GM23338 (cell line): ENCODE measurements around the gene KLHL28. TPM values are rescaled to one million over a fixed set of nuclear protein-coding genes. Genes with fewer than 3 reads are reported as not detected.

Experiments
- ATAC-seq: fragments of 200-7000 bp; cut with Tn5 transposase; 3 replicates; pipeline ENCODE4 v1.9.1; 2020
- DNase-seq: peaks from one replicate; pipeline ENCODE4 v3.0.0-alpha.2; 2015; ENCODE audit warnings: low spot score
- H2AFZ ChIP-seq: fragments of 200-600 bp; sonication (generic); 2 replicates; pipeline ENCODE4 v1.8.0; 2016; ENCODE audit warnings: antibody characterized with exemption, mild to moderate bottlenecking, moderate library complexity
- H3F3A ChIP-seq: fragments of 200-600 bp; sonication (generic); replicated peaks from 2 replicates; pipeline ENCODE4 v1.8.0; 2017; ENCODE audit warnings: antibody characterized with exemption, mixed run types, low read depth
- H3K27ac ChIP-seq: fragments of 200-600 bp; sonication (generic); 2 replicates; pipeline ENCODE4 v1.6.1; 2016; ENCODE audit warnings: low read depth
- H3K27me3 ChIP-seq: fragments of 200-600 bp; sonication (generic); 2 replicates; pipeline ENCODE4 v1.8.0; 2016; ENCODE audit warnings: mild to moderate bottlenecking, mixed run types, moderate library complexity; ENCODE audit not compliant: insufficient read depth
- H3K36me3 ChIP-seq: fragments of 200-600 bp; sonication (generic); 2 replicates; pipeline ENCODE4 v1.8.0; 2016; ENCODE audit warnings: mild to moderate bottlenecking; ENCODE audit not compliant: insufficient read depth
- H3K4me1 ChIP-seq: fragments of 200-600 bp; sonication (generic); 2 replicates; pipeline ENCODE4 v1.8.0; 2016; ENCODE audit warnings: mild to moderate bottlenecking, moderate library complexity; ENCODE audit not compliant: insufficient read depth
- H3K4me2 ChIP-seq: fragments of 200-600 bp; sonication (generic); 2 replicates; pipeline ENCODE4 v1.7.1; 2017; ENCODE audit warnings: mixed run types
- H3K4me3 ChIP-seq: fragments of 200-600 bp; sonication (generic); 2 replicates; pipeline ENCODE4 v1.6.1; 2016; ENCODE audit warnings: mixed run types
- H3K79me2 ChIP-seq: fragments of 200-600 bp; sonication (generic); replicated peaks from 2 replicates; pipeline ENCODE4 v1.8.0; 2017; ENCODE audit warnings: mild to moderate bottlenecking; ENCODE audit not compliant: insufficient read depth
- H3K9me2 ChIP-seq: fragments of 200-600 bp; sonication (generic); 2 replicates; pipeline ENCODE4 v1.8.0; 2017; ENCODE audit not compliant: insufficient read depth
- H4K20me1 ChIP-seq: fragments of 200-600 bp; sonication (generic); replicated peaks from 2 replicates; pipeline ENCODE4 v1.8.0; 2017; ENCODE audit warnings: mild to moderate bottlenecking; ENCODE audit not compliant: insufficient read depth
- H3K27ac Mint-ChIP-seq: 2 replicates; pipeline ENCODE4 v1.8.0; 2020; ENCODE audit warnings: inconsistent platforms, mild to moderate bottlenecking, moderate library complexity, mixed read lengths
- H3K27me3 Mint-ChIP-seq: 3 replicates; pipeline ENCODE4 v1.8.0; 2022; ENCODE audit warnings: low read depth, mild to moderate bottlenecking, moderate library complexity, mixed read lengths, inconsistent platforms; ENCODE audit not compliant: insufficient read depth, poor library complexity
- H3K36me3 Mint-ChIP-seq: 3 replicates; pipeline ENCODE4 v1.8.0; 2021; ENCODE audit warnings: low read depth, mild to moderate bottlenecking, inconsistent platforms, moderate library complexity, mixed read lengths
- H3K4me1 Mint-ChIP-seq: 3 replicates; pipeline ENCODE4 v1.8.0; 2020; ENCODE audit warnings: mild to moderate bottlenecking, inconsistent platforms, mixed read lengths
- H3K4me3 Mint-ChIP-seq: 3 replicates; pipeline ENCODE4 v1.8.0; 2021; ENCODE audit warnings: moderate library complexity, mild to moderate bottlenecking, inconsistent platforms, mixed read lengths
- H3K9me3 Mint-ChIP-seq: 3 replicates; pipeline ENCODE4 v1.8.0; 2020; ENCODE audit warnings: moderate library complexity, mild to moderate bottlenecking, inconsistent platforms, mixed read lengths
- CREB1 ChIP-seq: fragments of 250-450 bp; sonication (Bioruptor Pico); IDR thresholded peaks from 2 replicates; pipeline ENCODE4 v1.5.0; 2020; ENCODE audit warnings: low read depth, mild to moderate bottlenecking, moderate library complexity
- CTCF ChIP-seq, 2 experiments: fragments of 200-600 bp in 1 of 2; sonication (generic) in 1 of 2; conservative IDR thresholded peaks; 2 replicates each; pipeline versions ENCODE4 v1.5.1 to v1.6.1; 2016 to 2017; ENCODE audit warnings: antibody characterized with exemption in 2 of 2, low read depth in 2 of 2, mild to moderate bottlenecking in 2 of 2, moderate library complexity in 1 of 2
- ETS1 ChIP-seq: IDR thresholded peaks from 2 replicates; pipeline ENCODE4 v1.6.1; 2016; ENCODE audit warnings: antibody characterized with exemption
- EZH2 ChIP-seq: fragments of 200-600 bp; sonication (generic); IDR thresholded peaks from one replicate; pipeline ENCODE4 v1.8.0; 2017; ENCODE audit warnings: antibody characterized with exemption, mild to moderate bottlenecking, low read depth; ENCODE audit not compliant: unreplicated experiment
- EZH2phosphoT487 ChIP-seq: fragments of 200-600 bp; sonication (generic); IDR thresholded peaks from one replicate; pipeline ENCODE4 v1.8.1; 2018; ENCODE audit warnings: antibody characterized with exemption; ENCODE audit not compliant: unreplicated experiment
- JUNB ChIP-seq: IDR thresholded peaks from one replicate; pipeline ENCODE4 v1.6.1; 2016; ENCODE audit warnings: antibody characterized with exemption; ENCODE audit not compliant: unreplicated experiment
- NANOG ChIP-seq: IDR thresholded peaks from 2 replicates; pipeline ENCODE4 v1.6.1; 2016; ENCODE audit warnings: antibody characterized with exemption, borderline replicate concordance
- REST ChIP-seq: IDR thresholded peaks from one replicate; pipeline ENCODE4 v1.6.1; 2018; ENCODE audit warnings: antibody characterized with exemption; ENCODE audit not compliant: unreplicated experiment
- STAT1 ChIP-seq: IDR thresholded peaks from one replicate; pipeline ENCODE4 v1.6.1; 2016; ENCODE audit warnings: antibody characterized with exemption; ENCODE audit not compliant: unreplicated experiment
- ZNF114 ChIP-seq: fragments of 250-450 bp; sonication (Bioruptor Pico); IDR thresholded peaks from 2 replicates; pipeline ENCODE4 v1.5.0; 2020; ENCODE audit warnings: mild to moderate bottlenecking, moderate library complexity
- ZNF462 ChIP-seq: fragments of 250-450 bp; sonication (Bioruptor Pico); IDR thresholded peaks from 2 replicates; pipeline ENCODE4 v1.5.0; 2020; ENCODE audit warnings: mild to moderate bottlenecking, moderate library complexity
- polyA plus RNA-seq: library from polyadenylated mRNA; unstranded; fragments of >200 nt; fragmentation: Nextera tagmentation; extraction: Ambion mirVana; gene quantifications from 2 replicates; pipeline ENCODE4 v1.2.1, GENCODE V29; 2016
- total RNA-seq: library from RNA; depleted of rRNA; stranded (reverse); fragments of >200 nt; shearing (Covaris generic); gene quantifications from 2 replicates; pipeline ENCODE4 v1.2.3, GENCODE V29; 2014

Gene KLHL28
- total and polyA plus RNA-seq, 2 experiments from 2014 or later, result 7.7 to 10.6 TPM

GRCh38 chr14:44963044-44963528 is 1.3 kb upstream of the KLHL28 start:
- peak overlapping the region; percentile 4 for H2AFZ ChIP-seq

More at GRCh38 chr14:44963044-44963528, 1.3 kb upstream of the KLHL28 start:
- Histone ChIP-seq H3K27ac (no peak overlapping the region; the same call in 1 of the 2 replicates), H3K4me1 (peaks cover 26% of the 10 kb centered on the region), H3K27me3 (no peaks in the 10 kb centered on the region), H4K20me1 (peaks cover 5% of the 10 kb centered on the region; the same call in 1 of the 2 replicates), H3F3A (no peaks in the 10 kb centered on the region), H3K36me3 (no peaks in the 10 kb centered on the region), H3K4me2 (peak overlapping the region; percentile 88), H3K4me3 (peak overlapping the region; percentile 75), H3K79me2 (peaks cover 82% of the 10 kb centered on the region), H3K9me2 (no peaks in the 10 kb centered on the region)
- no peak overlapping the region for H3K4me3 Mint-ChIP-seq
- H3K27ac Mint-ChIP-seq, result peak overlapping the region; percentile 24; the same call in 1 of the 2 replicates
- DNase-seq (peak; percentile 24), ATAC-seq (peak; percentile 1; the same call in 1 of the 3 replicates)
- peaks cover 13% of the 10 kb centered on the region; the same call in 2 of the 3 replicates for H3K36me3 Mint-ChIP-seq
- no peaks in the 10 kb centered on the region for H3K9me3 Mint-ChIP-seq
- peaks cover 31% of the 10 kb centered on the region; the same call in 2 of the 3 replicates for H3K4me1 Mint-ChIP-seq
- no peak for TF ChIP-seq CTCF (conservative IDR thresholded peaks at IDR 0.05; ENCODE audit: low read depth in 2 of 2)
- TF ChIP-seq ETS1, result no peak
- no peak for TF ChIP-seq NANOG
- TF ChIP-seq ZNF462 (CRISPR knock-in tag), result no peak
- TF ChIP-seq EZH2phosphoT487, result no peak
- TF ChIP-seq STAT1, result no peak
- no peak for TF ChIP-seq REST
- no peak for TF ChIP-seq EZH2
- no peak for TF ChIP-seq ZNF114 (CRISPR knock-in tag)
- no peak for TF ChIP-seq JUNB
- TF ChIP-seq CREB1, result no peak
- H3K27me3 Mint-ChIP-seq, result peaks cover 2% of the 10 kb centered on the region
